ENCODE data around the gene KAT8. TPM values are rescaled to one million over a fixed set of nuclear protein-coding genes. Genes with fewer than 3 reads are reported as not detected.
A peak's percentile ranks its signal among the peaks of the same experiment; 100 is the strongest.

KAT8 gene
- total and polyA plus RNA-seq, 2 of the 13 experiments (the other 11 are each of a cell fraction or from before 2014, with no cell fraction given) = 79.0 to 84.2 TPM

DNA sequence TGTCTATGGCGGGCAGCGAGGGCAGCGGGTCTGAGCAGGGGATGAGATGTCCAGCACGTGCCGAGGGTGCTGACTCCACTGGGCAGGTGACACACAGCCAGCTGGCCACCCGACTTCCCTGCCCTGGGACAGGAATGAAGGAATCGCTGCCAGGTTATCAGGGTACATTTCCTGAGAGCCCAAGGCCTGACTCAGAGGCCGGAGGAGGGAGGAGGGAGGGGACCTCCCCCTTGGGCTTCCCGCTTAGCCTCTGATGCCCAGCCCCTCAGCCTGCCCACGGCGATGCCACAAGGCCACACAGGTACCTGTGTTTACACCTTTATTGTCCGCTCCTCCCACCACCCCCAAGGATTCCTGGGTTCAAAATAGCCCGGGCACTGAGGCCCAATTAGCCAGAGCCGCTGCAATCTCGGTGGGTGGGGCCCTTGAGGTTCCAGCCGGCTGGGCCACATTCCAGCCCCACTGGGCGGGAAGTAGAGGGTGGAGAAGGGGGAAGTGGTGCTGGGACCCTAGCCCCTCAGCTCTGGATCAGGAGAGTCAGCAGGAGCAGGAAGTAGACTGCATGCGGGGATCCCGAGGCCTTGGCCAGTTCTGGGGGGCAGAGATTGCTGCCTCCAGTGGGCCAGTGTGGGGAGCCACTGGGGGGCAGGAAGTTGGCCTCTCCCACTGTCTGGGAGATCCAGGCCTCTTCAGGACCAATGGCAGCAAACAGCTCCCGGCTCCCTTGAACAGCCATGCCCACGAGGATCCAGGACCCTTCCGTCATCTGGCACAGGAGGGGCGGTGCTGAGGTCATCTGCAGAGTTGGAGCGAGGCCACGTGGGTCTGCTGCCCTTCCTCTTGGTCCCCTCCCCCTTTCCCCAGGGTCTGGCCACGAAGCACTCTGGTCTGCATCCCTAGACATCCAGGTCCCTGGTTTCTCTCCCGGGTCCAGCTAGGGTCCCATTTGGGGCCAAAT is 21.4 kb downstream of the KAT8 start (continued):
- TF ChIP-seq GABPB1 (CRISPR knock-in tag; IDR thresholded peaks at IDR 0.05) = peak; percentile 49; the same call in 1 of the 2 replicates
- peak; percentile 39; the same call in 1 of the 2 replicates for TF ChIP-seq YEATS4 (CRISPR knock-in tag; IDR thresholded peaks at IDR 0.05; ENCODE audit: borderline replicate concordance)
- TF ChIP-seq, protein P1, sequence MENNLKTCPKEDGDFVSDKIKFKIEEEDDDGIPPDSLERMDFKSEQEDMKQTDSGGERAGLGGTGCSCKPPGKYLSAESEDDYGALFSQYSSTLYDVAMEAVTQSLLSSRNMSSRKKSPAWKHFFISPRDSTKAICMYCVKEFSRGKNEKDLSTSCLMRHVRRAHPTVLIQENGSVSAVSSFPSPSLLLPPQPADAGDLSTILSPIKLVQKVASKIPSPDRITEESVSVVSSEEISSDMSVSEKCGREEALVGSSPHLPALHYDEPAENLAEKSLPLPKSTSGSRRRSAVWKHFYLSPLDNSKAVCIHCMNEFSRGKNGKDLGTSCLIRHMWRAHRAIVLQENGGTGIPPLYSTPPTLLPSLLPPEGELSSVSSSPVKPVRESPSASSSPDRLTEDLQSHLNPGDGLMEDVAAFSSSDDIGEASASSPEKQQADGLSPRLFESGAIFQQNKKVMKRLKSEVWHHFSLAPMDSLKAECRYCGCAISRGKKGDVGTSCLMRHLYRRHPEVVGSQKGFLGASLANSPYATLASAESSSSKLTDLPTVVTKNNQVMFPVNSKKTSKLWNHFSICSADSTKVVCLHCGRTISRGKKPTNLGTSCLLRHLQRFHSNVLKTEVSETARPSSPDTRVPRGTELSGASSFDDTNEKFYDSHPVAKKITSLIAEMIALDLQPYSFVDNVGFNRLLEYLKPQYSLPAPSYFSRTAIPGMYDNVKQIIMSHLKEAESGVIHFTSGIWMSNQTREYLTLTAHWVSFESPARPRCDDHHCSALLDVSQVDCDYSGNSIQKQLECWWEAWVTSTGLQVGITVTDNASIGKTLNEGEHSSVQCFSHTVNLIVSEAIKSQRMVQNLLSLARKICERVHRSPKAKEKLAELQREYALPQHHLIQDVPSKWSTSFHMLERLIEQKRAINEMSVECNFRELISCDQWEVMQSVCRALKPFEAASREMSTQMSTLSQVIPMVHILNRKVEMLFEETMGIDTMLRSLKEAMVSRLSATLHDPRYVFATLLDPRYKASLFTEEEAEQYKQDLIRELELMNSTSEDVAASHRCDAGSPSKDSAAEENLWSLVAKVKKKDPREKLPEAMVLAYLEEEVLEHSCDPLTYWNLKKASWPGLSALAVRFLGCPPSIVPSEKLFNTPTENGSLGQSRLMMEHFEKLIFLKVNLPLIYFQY (CRISPR knock-in tag; IDR thresholded peaks at IDR 0.05; ENCODE audit: borderline replicate concordance) = peak; percentile 56; the same call in 1 of the 2 replicates
- peak; percentile 76 for TF ChIP-seq FOSL2 (CRISPR knock-in tag; IDR thresholded peaks at IDR 0.05)
- TF ChIP-seq, protein P2, sequence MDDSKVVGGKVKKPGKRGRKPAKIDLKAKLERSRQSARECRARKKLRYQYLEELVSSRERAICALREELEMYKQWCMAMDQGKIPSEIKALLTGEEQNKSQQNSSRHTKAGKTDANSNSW (CRISPR knock-in tag; IDR thresholded peaks at IDR 0.05; ENCODE audit: borderline replicate concordance) = no peak
- 0 out of 2 replicates have a peak, but pooled peaks have one; percentile 38 for TF ChIP-seq ZNF572 (CRISPR knock-in tag; IDR thresholded peaks at IDR 0.05)
- TF ChIP-seq ZNF644 (CRISPR knock-in tag; IDR thresholded peaks at IDR 0.05; ENCODE audit: low read depth) = peak; percentile 7; the same call in 1 of the 2 replicates
- peak; percentile 35 for TF ChIP-seq NFKB2 (CRISPR knock-in tag; IDR thresholded peaks at IDR 0.05; ENCODE audit: borderline replicate concordance)
- TF ChIP-seq BHLHE40 (IDR thresholded peaks at IDR 0.05; ENCODE audit: low read length) = peak; percentile 95
- peak; percentile 65; the same call in 1 of the 2 replicates for TF ChIP-seq YEATS2 (CRISPR knock-in tag; IDR thresholded peaks at IDR 0.05; ENCODE audit: borderline replicate concordance)
- TF ChIP-seq GFI1 (CRISPR knock-in tag; IDR thresholded peaks at IDR 0.05; ENCODE audit: borderline replicate concordance) = no peak
- peak; percentile 36; the same call in 1 of the 2 replicates for TF ChIP-seq SPEN (CRISPR knock-in tag; IDR thresholded peaks at IDR 0.05; ENCODE audit: low read depth)
- no peak for TF ChIP-seq ZNF660 (CRISPR knock-in tag; IDR thresholded peaks at IDR 0.05; ENCODE audit: borderline replicate concordance, low read depth)
- TF ChIP-seq MYC (CRISPR knock-in tag; IDR thresholded peaks at IDR 0.05; ENCODE audit: borderline replicate concordance) = peak; percentile 63; the same call in 1 of the 2 replicates
- 0 out of 2 replicates have a peak, but pooled peaks have one; percentile 29 for TF ChIP-seq HNRNPL (IDR thresholded peaks at IDR 0.05; ENCODE audit: low read depth, low read length)
- no peak for TF ChIP-seq TARDBP (CRISPR knock-in tag; IDR thresholded peaks at IDR 0.05)
- TF ChIP-seq HNF4A (CRISPR knock-in tag; IDR thresholded peaks at IDR 0.05) = peak; percentile 15; the same call in 1 of the 2 replicates
- TF ChIP-seq ZNF441 (CRISPR knock-in tag; IDR thresholded peaks at IDR 0.05; ENCODE audit: borderline replicate concordance) = peak; percentile 78; the same call in 1 of the 2 replicates
- no peak; the same call in 1 of the 2 replicates for TF ChIP-seq PHF20 (CRISPR knock-in tag; IDR thresholded peaks at IDR 0.05)
- TF ChIP-seq ZNF567 (CRISPR knock-in tag; IDR thresholded peaks at IDR 0.05; ENCODE audit: borderline replicate concordance) = peak; percentile 43; the same call in 1 of the 2 replicates
- TF ChIP-seq, protein P3, sequence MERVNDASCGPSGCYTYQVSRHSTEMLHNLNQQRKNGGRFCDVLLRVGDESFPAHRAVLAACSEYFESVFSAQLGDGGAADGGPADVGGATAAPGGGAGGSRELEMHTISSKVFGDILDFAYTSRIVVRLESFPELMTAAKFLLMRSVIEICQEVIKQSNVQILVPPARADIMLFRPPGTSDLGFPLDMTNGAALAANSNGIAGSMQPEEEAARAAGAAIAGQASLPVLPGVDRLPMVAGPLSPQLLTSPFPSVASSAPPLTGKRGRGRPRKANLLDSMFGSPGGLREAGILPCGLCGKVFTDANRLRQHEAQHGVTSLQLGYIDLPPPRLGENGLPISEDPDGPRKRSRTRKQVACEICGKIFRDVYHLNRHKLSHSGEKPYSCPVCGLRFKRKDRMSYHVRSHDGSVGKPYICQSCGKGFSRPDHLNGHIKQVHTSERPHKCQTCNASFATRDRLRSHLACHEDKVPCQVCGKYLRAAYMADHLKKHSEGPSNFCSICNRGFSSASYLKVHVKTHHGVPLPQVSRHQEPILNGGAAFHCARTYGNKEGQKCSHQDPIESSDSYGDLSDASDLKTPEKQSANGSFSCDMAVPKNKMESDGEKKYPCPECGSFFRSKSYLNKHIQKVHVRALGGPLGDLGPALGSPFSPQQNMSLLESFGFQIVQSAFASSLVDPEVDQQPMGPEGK (CRISPR knock-in tag; IDR thresholded peaks at IDR 0.05) = peak; percentile 44; the same call in 1 of the 2 replicates
- TF ChIP-seq NR2C2 (CRISPR knock-in tag; IDR thresholded peaks at IDR 0.05; ENCODE audit: borderline replicate concordance) = peak; percentile 49; the same call in 1 of the 2 replicates
- 0 out of 2 replicates have a peak, but pooled peaks have one; percentile 37 for TF ChIP-seq MIER2 (CRISPR knock-in tag; IDR thresholded peaks at IDR 0.05)

Measured in HepG2 (cell line).